Trophoblast cell (in vitro differentiated cells and primary cell): ENCODE results near the gene GPR35.

ENCODE experiments used
- DNase-seq, 2 donors: peaks; one replicate each; pipeline ENCODE4 v3.0.0-alpha.2; 2016
- H2AFZ ChIP-seq: 2 replicates; pipeline ENCODE4 v1.6.1; 2013; ENCODE audit warnings: low read length, moderate library complexity, mild to moderate bottlenecking; ENCODE audit not compliant: insufficient read depth, poor library complexity
- H2AK5ac ChIP-seq: 2 replicates; pipeline ENCODE4 v1.6.1; 2013; ENCODE audit warnings: mild to moderate bottlenecking, low read length
- H2BK120ac ChIP-seq: 2 replicates; pipeline ENCODE4 v1.6.1; 2013; ENCODE audit warnings: low read length, mild to moderate bottlenecking, moderate library complexity; ENCODE audit not compliant: insufficient read depth, poor library complexity
- H2BK12ac ChIP-seq: 2 replicates; pipeline ENCODE4 v1.6.1; 2013; ENCODE audit warnings: mild to moderate bottlenecking, low read length, moderate library complexity
- H2BK5ac ChIP-seq: 2 replicates; pipeline ENCODE4 v1.6.1; 2013; ENCODE audit warnings: low read length, low read depth, moderate library complexity, mild to moderate bottlenecking; ENCODE audit not compliant: poor library complexity
- H3K14ac ChIP-seq: 2 replicates; pipeline ENCODE4 v1.6.1; 2013; ENCODE audit warnings: mild to moderate bottlenecking, low read length
- H3K18ac ChIP-seq: 2 replicates; pipeline ENCODE4 v1.6.1; 2013; ENCODE audit warnings: mild to moderate bottlenecking, low read length
- H3K23ac ChIP-seq: 2 replicates; pipeline ENCODE4 v1.6.1; 2013; ENCODE audit warnings: low read length
- H3K27ac ChIP-seq: 2 replicates; pipeline ENCODE4 v1.5.1; 2013; ENCODE audit warnings: low read depth, mild to moderate bottlenecking, inconsistent platforms, low read length, moderate library complexity
- H3K27me3 ChIP-seq: 2 replicates; pipeline ENCODE4 v1.6.1; 2013; ENCODE audit warnings: inconsistent platforms, mild to moderate bottlenecking, low read length, moderate library complexity; ENCODE audit not compliant: insufficient read depth
- H3K36me3 ChIP-seq, 2 experiments: 1 replicate in 1 of 2; 2 replicates in 1 of 2; pipeline ENCODE4 v1.6.1; 2013; ENCODE audit warnings: low read length in 2 of 2, mild to moderate bottlenecking in 2 of 2, moderate library complexity in 1 of 2; ENCODE audit not compliant: insufficient read depth in 2 of 2, control insufficient read depth in 1 of 2
- H3K4ac ChIP-seq: 2 replicates; pipeline ENCODE4 v1.6.1; 2013; ENCODE audit warnings: low read depth, mild to moderate bottlenecking, low read length, moderate library complexity
- H3K4me1 ChIP-seq, 2 experiments: 1 replicate in 1 of 2; 2 replicates in 1 of 2; pipeline ENCODE4 v1.6.1; 2013; ENCODE audit warnings: low read length in 2 of 2, mild to moderate bottlenecking in 2 of 2, moderate library complexity in 1 of 2; ENCODE audit not compliant: insufficient read depth in 2 of 2, control insufficient read depth in 1 of 2
- H3K4me2 ChIP-seq: 2 replicates; pipeline ENCODE4 v1.6.1; 2013; ENCODE audit warnings: inconsistent platforms, mild to moderate bottlenecking, low read length, moderate library complexity
- H3K4me3 ChIP-seq: 2 replicates; pipeline ENCODE4 v1.5.1; 2013; ENCODE audit warnings: mild to moderate bottlenecking, low read depth, low read length, inconsistent platforms
- H3K79me1 ChIP-seq: one replicate; pipeline ENCODE4 v1.6.1; 2013; ENCODE audit warnings: low read length
- H3K79me2 ChIP-seq: 2 replicates; pipeline ENCODE4 v1.6.1; 2013; ENCODE audit warnings: low read length, mild to moderate bottlenecking; ENCODE audit not compliant: control insufficient read depth, insufficient read depth, poor library complexity
- H3K9ac ChIP-seq: 2 replicates; pipeline ENCODE4 v1.6.1; 2013; ENCODE audit warnings: mild to moderate bottlenecking, low read length
- H3K9me3 ChIP-seq: 2 replicates; pipeline ENCODE4 v1.6.1; 2013; ENCODE audit warnings: low read depth, mild to moderate bottlenecking, control low read depth, inconsistent platforms, low read length; ENCODE audit not compliant: insufficient read depth
- H4K12ac ChIP-seq: 2 replicates; pipeline ENCODE4 v1.6.1; 2013; ENCODE audit warnings: low read depth, mild to moderate bottlenecking, low read length, moderate library complexity
- H4K8ac ChIP-seq: 2 replicates; pipeline ENCODE4 v1.6.1; 2013; ENCODE audit warnings: low read depth, mild to moderate bottlenecking, low read length, moderate library complexity
- H4K91ac ChIP-seq: one replicate; pipeline ENCODE4 v1.6.1; 2013; ENCODE audit warnings: low read depth, mild to moderate bottlenecking, low read length, moderate library complexity
- WGBS: extraction: QIAGEN DNeasy Blood & Tissue Kit; methylation state at CpG from one replicate; pipeline ENCODE4 v1.1.7; 2013; ENCODE audit warnings: missing lambda C conversion rate; ENCODE audit not compliant: insufficient read length, insufficient coverage; ENCODE audit errors: extremely low coverage; 5-methylcytosine and 5-hydroxymethylcytosine counted together

GPR35 gene

GRCh38 chr2:240581811-240582210 lies 43.5 kb upstream of the GPR35 start:
- H4K8ac ChIP-seq, result no peak overlapping the region
- no peak overlapping the region for H4K91ac ChIP-seq
- no peak overlapping the region for H2BK5ac ChIP-seq
- peak in 1 of 2 donors; percentile 12 for DNase-seq
- H3K4me3 ChIP-seq, result no peak overlapping the region
- no peak overlapping the region for H3K23ac ChIP-seq
- H3K18ac ChIP-seq, result no peak overlapping the region
- no peak overlapping the region for H2BK120ac ChIP-seq
- peaks cover 23% of the 10 kb centered on the region in 2 experiments for H3K36me3 ChIP-seq
- no peaks in the 10 kb centered on the region for H3K9me3 ChIP-seq
- no peak overlapping the region for H2AFZ ChIP-seq
- no peak overlapping the region for H3K4ac ChIP-seq
- no peak overlapping the region for H3K9ac ChIP-seq
- no peak overlapping the region for H2BK12ac ChIP-seq
- WGBS, result no CpG with 5 or more reads among the region's 5 CpGs
- no peak overlapping the region for H4K12ac ChIP-seq
- H3K27me3 ChIP-seq, result no peaks in the 10 kb centered on the region
- H3K4me1 ChIP-seq, result peaks cover 19 to 27% of the 10 kb centered on the region in 2 experiments
- peaks cover 7% of the 10 kb centered on the region for H3K79me1 ChIP-seq
- H3K79me2 ChIP-seq, result peaks cover 11% of the 10 kb centered on the region
- H3K14ac ChIP-seq, result no peak overlapping the region
- no peak overlapping the region for H2AK5ac ChIP-seq
- no peak overlapping the region for H3K4me2 ChIP-seq
- H3K27ac ChIP-seq, result no peak overlapping the region

- Histone ChIP-seq H3K23ac (no peak overlapping the region), H3K9me3 (no peaks in the 10 kb centered on the region), H3K18ac (no peak overlapping the region), H3K27ac (no peak overlapping the region), H3K4me3 (no peak overlapping the region), H3K27me3 (no peaks in the 10 kb centered on the region), H2AFZ (no peak overlapping the region), H2BK120ac (no peak overlapping the region), H4K12ac (no peak overlapping the region), H3K14ac (no peak overlapping the region), H2BK12ac (no peak overlapping the region), H3K79me2 (peaks cover 15% of the 10 kb centered on the region), H3K4me1 (peaks cover 26 to 33% of the 10 kb centered on the region in 2 experiments), H4K91ac (no peak overlapping the region), H2AK5ac (no peak overlapping the region), H3K4me2 (no peak overlapping the region), H3K36me3 (peaks cover 14% of the 10 kb centered on the region in 2 experiments), H3K79me1 (peaks cover 7% of the 10 kb centered on the region), H2BK5ac (no peak overlapping the region), H3K4ac (no peak overlapping the region), H4K8ac (no peak overlapping the region), H3K9ac (no peak overlapping the region)
- no peak for DNase-seq
- no CpG with 5 or more reads among the region's 3 CpGs for WGBS
These were observed 42.5 kb upstream of the GPR35 start for GRCh38 chr2:240582781-240583180.

- Histone ChIP-seq H3K36me3 (peaks cover 4% of the 10 kb centered on the region in 2 experiments), H2AFZ (no peak overlapping the region), H3K23ac (no peak overlapping the region), H4K12ac (no peak overlapping the region), H3K18ac (no peak overlapping the region), H3K9me3 (peaks cover 1% of the 10 kb centered on the region), H3K79me1 (peaks cover 7% of the 10 kb centered on the region), H3K4me1 (peaks cover 31 to 36% of the 10 kb centered on the region in 2 experiments), H3K79me2 (peaks cover 15% of the 10 kb centered on the region), H3K4ac (no peak overlapping the region), H3K9ac (no peak overlapping the region), H3K27ac (no peak overlapping the region), H3K4me3 (no peak overlapping the region), H4K91ac (no peak overlapping the region), H3K4me2 (no peak overlapping the region), H2AK5ac (no peak overlapping the region), H4K8ac (no peak overlapping the region), H2BK12ac (no peak overlapping the region), H2BK120ac (no peak overlapping the region), H3K27me3 (no peaks in the 10 kb centered on the region), H3K14ac (no peak overlapping the region), H2BK5ac (no peak overlapping the region)
- no CpG with 5 or more reads among the region's 4 CpGs for WGBS
- DNase-seq, result no peak
These were observed 41.5 kb upstream of the GPR35 start for GRCh38 chr2:240583774-240584173.

- Histone ChIP-seq H3K18ac (no peak overlapping the region), H3K79me1 (peaks cover 7% of the 10 kb centered on the region), H2AK5ac (no peak overlapping the region), H3K27me3 (no peaks in the 10 kb centered on the region), H3K23ac (no peak overlapping the region), H4K8ac (no peak overlapping the region), H3K4me1 (peaks cover 28 to 36% of the 10 kb centered on the region in 2 experiments), H3K27ac (no peak overlapping the region), H4K91ac (no peak overlapping the region), H3K4me3 (no peak overlapping the region), H4K12ac (no peak overlapping the region), H2AFZ (no peak overlapping the region), H3K4me2 (no peak overlapping the region), H3K79me2 (peaks cover 15% of the 10 kb centered on the region), H3K14ac (no peak overlapping the region), H3K9ac (no peak overlapping the region), H3K4ac (peak overlapping the region; percentile 25), H3K36me3 (peaks cover 8% of the 10 kb centered on the region in 2 experiments), H2BK12ac (no peak overlapping the region), H3K9me3 (peaks cover 1% of the 10 kb centered on the region), H2BK120ac (no peak overlapping the region), H2BK5ac (no peak overlapping the region)
- no CpG with 5 or more reads among the region's 4 CpGs for WGBS
- DNase-seq, result peak in 1 of 2 donors; percentile 7
These were observed 40.7 kb upstream of the GPR35 start for GRCh38 chr2:240584486-240585031.
